ENCODE data around the gene NCEH1.

NCEH1 gene

GRCh38 chr3:172647823-172648222 lies 63.0 kb downstream of the NCEH1 start:
- H3K27ac ChIP-seq (ENCODE audit: low read depth, low read length), result no peak overlapping the region
- TF ChIP-seq EZH2phosphoT487 (IDR thresholded peaks at IDR 0.05; ENCODE audit: borderline replicate concordance, low read length), result no peak
- TF ChIP-seq CTCF (IDR thresholded peaks at IDR 0.05; ENCODE audit: low read depth, low read length, poor library complexity, severe bottlenecking), result no peak
- H3K27me3 ChIP-seq (ENCODE audit: control insufficient read depth, low read length), result no peaks in the 10 kb centered on the region
- no peak overlapping the region for H3K4me3 ChIP-seq (ENCODE audit: low read length)
- no peak overlapping the region for H3K4me2 ChIP-seq (ENCODE audit: low read length)
- no peaks in the 10 kb centered on the region for H4K20me1 ChIP-seq (ENCODE audit: control insufficient read depth, insufficient read depth, low read depth, low read length)
- H3K79me2 ChIP-seq (ENCODE audit: control insufficient read depth, low read length), result no peaks in the 10 kb centered on the region
- H3K4me1 ChIP-seq (ENCODE audit: control insufficient read depth, low read length), result no peaks in the 10 kb centered on the region
- H3F3A ChIP-seq (ENCODE audit: control insufficient read depth, insufficient read depth), result no peaks in the 10 kb centered on the region
- H3K9me2 ChIP-seq (replicated peaks; ENCODE audit: control insufficient read depth, low read length), result no peaks in the 10 kb centered on the region
- no peaks in the 10 kb centered on the region for H3K36me3 ChIP-seq (ENCODE audit: control insufficient read depth, low read length)
- no peaks in the 10 kb centered on the region for H3K9me3 ChIP-seq (ENCODE audit: control insufficient read depth, insufficient read depth, low read length)

- Histone ChIP-seq H3F3A (ENCODE audit: control insufficient read depth, insufficient read depth) (no peaks in the 10 kb centered on the region), H3K4me1 (ENCODE audit: control insufficient read depth, low read length) (no peaks in the 10 kb centered on the region), H3K36me3 (ENCODE audit: control insufficient read depth, low read length) (no peaks in the 10 kb centered on the region), H3K27ac (ENCODE audit: low read depth, low read length) (no peak overlapping the region), H3K9me2 (replicated peaks; ENCODE audit: control insufficient read depth, low read length) (no peaks in the 10 kb centered on the region), H3K9me3 (ENCODE audit: control insufficient read depth, insufficient read depth, low read length) (no peaks in the 10 kb centered on the region), H3K79me2 (ENCODE audit: control insufficient read depth, low read length) (no peaks in the 10 kb centered on the region), H4K20me1 (ENCODE audit: control insufficient read depth, insufficient read depth, low read depth, low read length) (no peaks in the 10 kb centered on the region), H3K4me3 (ENCODE audit: low read length) (no peak overlapping the region), H3K27me3 (ENCODE audit: control insufficient read depth, low read length) (no peaks in the 10 kb centered on the region), H3K4me2 (ENCODE audit: low read length) (no peak overlapping the region)
- TF ChIP-seq EZH2phosphoT487 (IDR thresholded peaks at IDR 0.05; ENCODE audit: borderline replicate concordance, low read length), result no peak
- TF ChIP-seq CTCF (IDR thresholded peaks at IDR 0.05; ENCODE audit: low read depth, low read length, poor library complexity, severe bottlenecking), result no peak
These were observed 63.8 kb downstream of the NCEH1 start for GRCh38 chr3:172647080-172647479.

GRCh38 chr3:172646439-172647015 lies 64.3 kb downstream of the NCEH1 start:
- TF ChIP-seq EZH2phosphoT487 (IDR thresholded peaks at IDR 0.05; ENCODE audit: borderline replicate concordance, low read length) (no peak), CTCF (IDR thresholded peaks at IDR 0.05; ENCODE audit: low read depth, low read length, poor library complexity, severe bottlenecking) (no peak)
- Histone ChIP-seq H3K27ac (ENCODE audit: low read depth, low read length) (no peak overlapping the region), H3K4me2 (ENCODE audit: low read length) (no peak overlapping the region), H3F3A (ENCODE audit: control insufficient read depth, insufficient read depth) (no peaks in the 10 kb centered on the region), H3K36me3 (ENCODE audit: control insufficient read depth, low read length) (no peaks in the 10 kb centered on the region), H3K9me2 (replicated peaks; ENCODE audit: control insufficient read depth, low read length) (no peaks in the 10 kb centered on the region), H3K79me2 (ENCODE audit: control insufficient read depth, low read length) (no peaks in the 10 kb centered on the region), H3K27me3 (ENCODE audit: control insufficient read depth, low read length) (no peaks in the 10 kb centered on the region), H4K20me1 (ENCODE audit: control insufficient read depth, insufficient read depth, low read depth, low read length) (no peaks in the 10 kb centered on the region), H3K9me3 (ENCODE audit: control insufficient read depth, insufficient read depth, low read length) (no peaks in the 10 kb centered on the region), H3K4me1 (ENCODE audit: control insufficient read depth, low read length) (no peaks in the 10 kb centered on the region), H3K4me3 (ENCODE audit: low read length) (no peak overlapping the region)

Data from DOHH2 (cell line).